GM19193 (cell line): Measurements from ENCODE around the gene RFNG.
A peak's percentile ranks its signal among the peaks of the same experiment; 100 is the strongest.

Experiments used
- POLR2A ChIP-seq: IDR thresholded peaks from 4 replicates; pipeline ENCODE4 v1.6.1; 2011; ENCODE audit not compliant: insufficient read depth, insufficient read length; ENCODE audit errors: extremely low read depth

The RFNG gene

DNA sequence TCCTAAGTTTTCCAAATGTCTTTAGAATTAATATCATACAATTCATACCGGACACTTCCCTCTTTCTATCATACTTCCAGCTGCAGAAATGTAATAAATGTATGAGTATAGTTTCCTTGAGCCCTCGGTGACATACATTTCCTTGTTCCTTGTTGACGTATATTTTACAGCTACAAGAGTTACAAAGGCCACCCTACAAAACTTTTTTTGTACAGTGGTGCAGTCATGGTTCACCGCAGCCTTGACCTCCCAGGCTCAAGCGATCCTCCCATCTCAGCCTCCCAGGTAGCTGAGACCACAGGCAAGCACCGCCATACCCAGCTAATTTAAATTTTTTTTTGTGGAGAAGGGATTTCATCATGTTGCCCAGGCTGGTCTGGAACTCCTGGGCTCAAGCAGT lies 21.2 kb upstream of the RFNG start:
- no peak for TF ChIP-seq POLR2A

- TF ChIP-seq POLR2A = no peak
Measured at GRCh38 chr17:82070611-82071010, 19.0 kb upstream of the RFNG start.

GRCh38 chr17:82065638-82066303 lies 14.2 kb upstream of the RFNG start, which contains the start of gene DUS1L:
TSS of gene DUS1L (minus strand) at chr17:82065804. CDS start at chr17:82065059, 745 bp downstream.
- peak; percentile 74 for TF ChIP-seq POLR2A

DNA sequence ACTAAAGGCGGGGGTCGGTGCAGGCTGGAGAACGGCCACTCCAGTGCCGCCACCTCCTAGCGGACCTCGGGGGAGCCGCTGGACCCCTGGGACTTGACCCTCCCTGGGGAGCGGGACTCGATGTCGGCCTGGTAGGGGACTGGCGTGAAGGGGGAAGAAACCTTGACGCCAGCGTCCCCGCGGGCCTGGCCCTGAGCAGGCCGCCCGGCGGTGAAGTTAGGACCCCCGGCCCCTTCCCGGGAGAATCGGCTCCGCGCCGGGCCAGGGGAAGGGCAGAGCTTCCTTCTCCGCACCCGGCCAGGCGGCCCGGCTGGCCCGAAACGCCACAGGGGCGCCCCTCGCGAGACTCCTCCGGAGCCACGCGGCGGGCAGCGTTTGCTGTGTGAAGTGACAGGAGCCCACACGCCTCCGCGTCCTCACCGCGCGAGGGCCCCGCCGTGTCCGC lies 13.6 kb upstream of the RFNG start:
- no peak for TF ChIP-seq POLR2A

DNA sequence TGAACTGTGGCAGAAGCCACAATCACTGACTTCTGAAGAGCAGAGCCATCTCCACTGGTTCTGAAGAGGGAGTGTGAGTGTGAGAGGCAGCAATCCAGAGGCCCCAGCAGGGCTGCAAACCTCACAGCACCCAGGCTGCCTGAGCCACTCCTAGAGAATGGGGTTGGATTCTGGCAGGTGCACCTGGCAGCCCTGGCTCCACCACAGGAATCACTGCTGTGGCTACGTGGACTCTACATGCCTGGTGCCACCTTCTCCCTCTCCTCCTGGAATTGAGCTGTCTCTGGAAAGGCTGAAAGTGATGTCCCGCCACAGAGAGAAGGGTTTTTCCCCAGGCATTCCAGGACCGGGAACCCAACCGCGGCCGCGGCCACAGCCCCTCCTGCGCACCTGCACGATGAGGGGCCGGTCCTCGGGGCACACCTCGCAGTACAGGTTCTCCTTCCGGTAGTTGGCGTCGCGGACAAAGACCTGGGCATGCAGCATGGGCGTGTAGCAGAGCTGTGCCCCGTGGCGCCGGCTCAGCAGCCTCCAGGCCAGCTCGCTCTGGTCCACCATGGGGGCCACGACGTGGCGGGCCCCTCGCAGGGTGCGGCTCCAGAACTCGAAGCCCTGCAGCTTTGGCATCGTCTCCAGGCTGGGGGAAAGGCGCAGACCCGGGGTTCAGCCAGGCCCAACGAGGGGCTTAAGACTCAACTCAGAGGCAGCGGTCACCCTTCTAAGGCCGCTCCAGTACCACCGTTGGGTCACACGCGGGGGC lies 13.0 kb upstream of the RFNG start:
- TF ChIP-seq POLR2A = no peak

GRCh38 chr17:82063424-82064415 lies 12.1 kb upstream of the RFNG start:
- TF ChIP-seq POLR2A = no peak

DNA sequence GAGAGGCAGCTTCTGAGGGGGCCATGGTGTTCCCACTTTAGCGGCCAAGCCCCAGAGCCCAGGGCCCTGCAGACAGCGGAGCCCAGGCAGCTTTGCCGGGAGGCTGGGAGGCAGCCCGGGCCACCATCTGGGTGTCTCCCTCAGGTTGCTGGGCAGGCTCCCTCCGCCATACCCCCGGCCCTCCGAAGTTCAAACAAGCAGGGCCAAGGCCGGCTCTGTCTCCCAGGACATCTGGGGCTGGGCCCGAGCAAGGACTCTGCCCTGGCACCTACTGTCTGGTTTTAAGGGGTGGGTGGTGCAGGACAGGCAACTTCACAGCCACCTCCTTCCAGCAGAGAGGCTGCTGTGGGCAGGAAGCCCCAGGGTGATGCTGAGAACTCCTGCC lies 11.4 kb upstream of the RFNG start:
- TF ChIP-seq POLR2A = no peak

- TF ChIP-seq POLR2A = no peak
Measured at GRCh38 chr17:82062076-82062983, 10.7 kb upstream of the RFNG start.

DNA sequence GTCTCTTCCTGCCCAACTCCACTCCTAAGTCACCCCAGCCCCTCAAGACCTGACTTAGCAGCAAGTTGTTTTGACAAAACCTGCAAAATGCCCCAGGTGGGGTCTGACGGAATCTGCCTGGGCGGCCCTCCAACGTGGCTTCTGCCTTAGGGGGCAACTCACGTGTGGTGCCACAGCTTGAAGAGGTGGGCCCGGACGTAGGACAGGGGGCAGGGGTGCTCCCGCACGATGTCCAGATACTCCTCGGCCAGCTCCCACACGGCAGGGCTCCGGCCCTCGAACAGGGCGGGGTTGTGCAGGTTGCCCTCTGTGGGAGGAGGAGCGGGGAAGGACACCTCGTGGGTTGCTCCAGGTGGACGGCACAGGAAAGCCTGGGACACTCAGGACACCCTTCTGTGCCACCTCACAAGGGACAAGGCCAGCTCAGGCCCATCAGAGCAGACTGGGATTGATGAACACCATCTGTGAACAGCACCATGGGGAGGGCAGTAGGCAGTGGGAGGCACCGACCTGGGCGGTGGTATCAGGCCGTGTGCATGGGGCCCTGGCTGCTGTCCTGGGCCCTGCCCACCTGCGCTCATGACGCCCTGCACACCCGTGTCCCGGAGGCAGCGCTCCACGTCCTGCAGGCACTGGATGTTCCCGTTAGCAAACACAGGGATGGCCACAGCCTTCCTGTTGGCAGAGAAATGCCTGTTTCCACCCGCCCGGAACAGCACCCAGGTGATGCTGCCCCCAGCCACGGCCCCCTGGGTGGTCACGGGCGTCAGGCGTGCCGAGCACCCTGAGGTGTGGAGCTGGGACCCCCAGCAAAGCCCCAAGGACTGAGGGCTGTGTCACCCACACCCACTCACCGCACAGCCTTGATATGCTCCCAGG lies 9.7 kb upstream of the RFNG start:
- TF ChIP-seq POLR2A = no peak

GRCh38 chr17:82060614-82061013 lies 9.0 kb upstream of the RFNG start:
- no peak for TF ChIP-seq POLR2A

GRCh38 chr17:82060001-82060380 lies 8.4 kb upstream of the RFNG start:
- TF ChIP-seq POLR2A = no peak

- peak; percentile 31 for TF ChIP-seq POLR2A
Measured at GRCh38 chr17:82059272-82060000, 7.8 kb upstream of the RFNG start.
